HFFc6 (cell line): ENCODE results near the gene TOP2A. TPM values are rescaled to one million over a fixed set of nuclear protein-coding genes. Genes with fewer than 3 reads are reported as not detected.
A peak's percentile ranks its signal among the peaks of the same experiment; 100 is the strongest.

Source experiments
- DNase-seq: peaks from one replicate; pipeline ENCODE4 v3.0.0-alpha.2; 2018
- H3K27ac Mint-ChIP-seq: 2 replicates; pipeline ENCODE4 v1.8.0; 2020; ENCODE audit warnings: mild to moderate bottlenecking, mixed read lengths
- H3K27me3 Mint-ChIP-seq: 2 replicates; pipeline ENCODE4 v1.8.0; 2021; ENCODE audit warnings: mild to moderate bottlenecking, moderate library complexity, mixed read lengths; ENCODE audit not compliant: insufficient read depth
- H3K36me3 Mint-ChIP-seq: 2 replicates; pipeline ENCODE4 v1.8.0; 2021; ENCODE audit warnings: low read depth, mixed read lengths
- H3K4me1 Mint-ChIP-seq: 2 replicates; pipeline ENCODE4 v1.8.0; 2020; ENCODE audit warnings: low read depth, mixed read lengths
- H3K4me3 Mint-ChIP-seq: 2 replicates; pipeline ENCODE4 v1.8.0; 2020; ENCODE audit warnings: mild to moderate bottlenecking, moderate library complexity, mixed read lengths
- H3K9me3 Mint-ChIP-seq: 2 replicates; pipeline ENCODE4 v1.8.0; 2020; ENCODE audit warnings: mild to moderate bottlenecking, mixed read lengths
- CTCF ChIP-seq: fragments of 200-600 bp; sonication (generic); IDR thresholded peaks from 2 replicates; pipeline ENCODE4 v1.5.0; 2021; ENCODE audit warnings: antibody characterized with exemption, mild to moderate bottlenecking
- total RNA-seq, 6 experiments: library from RNA; stranded (reverse); fragmentation: NEBNext Ultra II Directional; extraction: Animal tissue kit (Norgen Biotek cat#: 25700); gene quantifications; 2 replicates in 1 of 6; 3 replicates in 5 of 6; pipeline ENCODE4 v1.2.3, GENCODE V29; 2021

The TOP2A gene
- total RNA-seq, 6 experiments from 2014 or later = 73.2 to 170 (median 150) TPM

GRCh38 chr17:40351359-40352236 is 66.1 kb downstream of the TOP2A start:
- no peak for TF ChIP-seq CTCF
- Mint-ChIP-seq H3K27ac (no peak overlapping the region), H3K4me1 (peaks cover 24% of the 10 kb centered on the region), H3K27me3 (peaks cover 1% of the 10 kb centered on the region), H3K36me3 (peaks cover 23% of the 10 kb centered on the region), H3K4me3 (no peak overlapping the region), H3K9me3 (no peaks in the 10 kb centered on the region)
- DNase-seq = no peak

GRCh38 chr17:40350689-40351358 is 66.9 kb downstream of the TOP2A start:
- Mint-ChIP-seq H3K4me3 (no peak overlapping the region), H3K36me3 (peaks cover 23% of the 10 kb centered on the region), H3K9me3 (no peaks in the 10 kb centered on the region), H3K27ac (peak overlapping the region; percentile 63), H3K27me3 (peaks cover 3% of the 10 kb centered on the region), H3K4me1 (peaks cover 30% of the 10 kb centered on the region)
- no peak for DNase-seq
- no peak for TF ChIP-seq CTCF

- peaks cover 23% of the 10 kb centered on the region for H3K36me3 Mint-ChIP-seq
- no peak overlapping the region for H3K4me3 Mint-ChIP-seq
- peaks cover 33% of the 10 kb centered on the region for H3K4me1 Mint-ChIP-seq
- no peak for DNase-seq
- peak overlapping the region; percentile 63 for H3K27ac Mint-ChIP-seq
- H3K9me3 Mint-ChIP-seq = no peaks in the 10 kb centered on the region
- no peak for TF ChIP-seq CTCF
- H3K27me3 Mint-ChIP-seq = peaks cover 3% of the 10 kb centered on the region
Measured at GRCh38 chr17:40349895-40350688, 67.6 kb downstream of the TOP2A start.

GRCh38 chr17:40349477-40349894 is 68.2 kb downstream of the TOP2A start:
- H3K4me1 Mint-ChIP-seq = peaks cover 40% of the 10 kb centered on the region
- peak overlapping the region; percentile 31; the same call in 1 of the 2 replicates for H3K27ac Mint-ChIP-seq
- H3K4me3 Mint-ChIP-seq = no peak overlapping the region

More at GRCh38 chr17:40349477-40349894, 68.2 kb downstream of the TOP2A start:
- Mint-ChIP-seq H3K27me3 (peaks cover 3% of the 10 kb centered on the region), H3K9me3 (no peaks in the 10 kb centered on the region), H3K36me3 (peaks cover 23% of the 10 kb centered on the region)
- DNase-seq = no peak
- TF ChIP-seq CTCF = no peak
